ENCODE data around the gene CTSH. TPM values are rescaled to one million over a fixed set of nuclear protein-coding genes. Genes with fewer than 3 reads are reported as not detected.

The CTSH gene
- total and polyA plus RNA-seq, 2 of the 13 experiments (the other 11 are each of a cell fraction or from before 2014, with no cell fraction given) = 265 to 653 TPM

GRCh38 chr15:78944669-78945407, at the start of gene CTSH (continued):
- TF ChIP-seq ZNF318 (CRISPR knock-in tag; IDR thresholded peaks at IDR 0.05) (0 out of 2 replicates have a peak, but pooled peaks have one; percentile 33), BCL3 (CRISPR knock-in tag; IDR thresholded peaks at IDR 0.05) (no peak), FIP1L1 (IDR thresholded peaks at IDR 0.05; ENCODE audit: borderline replicate concordance, insufficient read depth, low read depth, low read length) (no peak), ZBTB40 (IDR thresholded peaks at IDR 0.05) (no peak), ZBTB40 (CRISPR knock-in tag; IDR thresholded peaks at IDR 0.05) (no peak)
